Stimulated activated CD8-positive, alpha-beta memory T cell treated with anti-CD3 and anti-CD28 coated beads, Interleukin-2, amount 100 ng/mL, for 1 hour (primary cell): Measurements from ENCODE around the gene ANKRD6.
"Not testable (repeated sequence)": the region's sequence is repeated elsewhere in the genome, so short reads cannot be mapped to it uniquely, and the experiment has no call there.

ENCODE experiments used
- DNase-seq, 2 donors: peaks; one replicate each; pipeline ENCODE4 v3.0.0-alpha.2; 2020; ENCODE audit warnings: low read depth in 2 of 2

Gene ANKRD6

DNA sequence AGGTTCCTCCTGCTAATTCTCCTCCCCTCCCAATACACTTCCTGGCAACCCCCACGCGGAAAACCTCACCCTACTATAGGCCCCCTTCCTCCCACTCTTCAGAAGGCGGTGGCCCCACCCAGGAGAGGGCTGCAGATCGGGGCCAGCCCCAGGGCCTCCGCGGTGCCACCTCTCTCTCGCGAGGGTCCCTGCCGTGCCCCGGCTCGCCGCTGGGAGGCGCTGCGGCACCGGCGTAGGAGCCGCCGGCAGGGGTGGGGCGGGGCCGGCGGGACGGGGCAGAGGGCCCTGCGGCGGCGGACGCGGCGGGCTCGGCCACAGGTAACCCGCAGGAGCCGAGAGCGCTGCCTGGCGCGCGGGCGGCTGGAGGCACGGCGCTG, at the start of gene ANKRD6:
TSS of gene ANKRD6 (plus strand) at position 278 of the 377 bp plus-strand sequence. CDS start 133,825 bp downstream, outside the sequence.
- peak; percentile 68 to 70 for DNase-seq

DNA sequence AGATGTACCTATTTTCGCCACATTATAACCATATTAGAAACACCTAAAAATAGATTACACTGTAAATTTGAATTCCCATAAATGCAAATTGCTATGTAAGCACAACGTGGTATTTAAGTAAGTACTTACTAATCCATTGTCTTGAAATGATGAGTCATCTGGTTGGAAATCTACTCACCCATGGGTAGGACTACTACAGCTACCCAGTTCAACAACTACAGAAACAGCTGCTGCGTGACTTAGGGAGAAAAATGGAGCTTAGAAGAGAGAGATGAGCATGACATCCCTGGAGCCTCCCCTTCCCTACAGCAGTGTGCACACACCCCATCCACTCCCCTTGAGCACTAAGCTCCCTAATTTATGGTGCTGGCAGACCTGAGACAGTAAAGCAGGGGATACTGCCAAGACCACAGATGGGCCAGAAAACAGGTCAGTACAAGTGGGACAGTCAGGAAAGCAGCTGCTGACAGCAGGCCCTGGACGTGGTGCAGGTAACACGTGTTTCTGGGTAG, 47.7 kb upstream of the ANKRD6 start:
- no peak for DNase-seq

- no peak for DNase-seq
Observed at GRCh38 chr6:89385846-89386245, 47.1 kb upstream of the ANKRD6 start.

GRCh38 chr6:89386917-89387491, 45.9 kb upstream of the ANKRD6 start:
- no peak for DNase-seq

GRCh38 chr6:89387516-89388201, 45.3 kb upstream of the ANKRD6 start:
- no peak for DNase-seq

GRCh38 chr6:89388846-89389245, 44.1 kb upstream of the ANKRD6 start:
- DNase-seq, result no peak

DNA sequence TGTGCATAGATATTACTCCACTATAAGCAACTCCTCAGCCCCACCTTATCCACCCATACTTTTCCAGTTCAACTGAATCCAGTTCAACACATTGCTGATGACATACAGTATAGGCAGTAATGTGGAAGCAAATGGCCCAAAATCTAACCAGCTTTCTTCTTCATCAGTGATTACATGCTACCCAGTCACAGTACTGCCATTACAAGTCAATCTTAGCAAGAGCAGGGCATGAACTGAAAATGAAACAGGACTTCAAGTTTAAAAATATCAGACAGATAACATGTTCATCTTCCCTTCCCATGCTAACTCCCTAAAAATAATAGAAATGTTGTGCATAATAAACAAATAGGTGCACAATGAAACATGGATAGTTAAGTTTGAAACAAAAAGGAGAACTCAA, 40.1 kb upstream of the ANKRD6 start:
- no peak for DNase-seq

- DNase-seq, result no peak
Observed at GRCh38 chr6:89393659-89394058, 39.3 kb upstream of the ANKRD6 start.

DNA sequence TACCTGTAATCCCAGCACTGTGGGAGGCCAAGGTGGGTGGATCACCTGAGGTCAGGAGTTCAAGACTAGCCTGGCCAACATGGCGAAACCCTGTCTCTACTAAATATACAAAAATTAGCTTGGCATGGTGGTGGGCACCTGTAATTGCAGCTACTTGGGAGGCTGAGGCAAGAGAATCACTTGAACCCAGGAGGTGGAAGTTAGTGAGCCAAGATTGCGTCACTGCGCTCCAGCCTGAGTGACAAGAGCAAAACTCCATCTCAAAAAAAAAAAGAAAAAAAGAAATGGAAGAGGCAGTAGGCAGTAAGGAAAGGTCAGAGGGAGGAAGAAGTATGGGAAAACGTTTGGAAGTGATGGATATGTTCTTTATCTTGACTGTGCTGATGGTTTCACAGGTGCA, 35.1 kb upstream of the ANKRD6 start:
- not testable (repeated sequence) for DNase-seq

- no peak for DNase-seq
Observed at GRCh38 chr6:89398762-89399525, 34.0 kb upstream of the ANKRD6 start.

GRCh38 chr6:89400050-89400449, 32.9 kb upstream of the ANKRD6 start:
- no peak for DNase-seq

DNA sequence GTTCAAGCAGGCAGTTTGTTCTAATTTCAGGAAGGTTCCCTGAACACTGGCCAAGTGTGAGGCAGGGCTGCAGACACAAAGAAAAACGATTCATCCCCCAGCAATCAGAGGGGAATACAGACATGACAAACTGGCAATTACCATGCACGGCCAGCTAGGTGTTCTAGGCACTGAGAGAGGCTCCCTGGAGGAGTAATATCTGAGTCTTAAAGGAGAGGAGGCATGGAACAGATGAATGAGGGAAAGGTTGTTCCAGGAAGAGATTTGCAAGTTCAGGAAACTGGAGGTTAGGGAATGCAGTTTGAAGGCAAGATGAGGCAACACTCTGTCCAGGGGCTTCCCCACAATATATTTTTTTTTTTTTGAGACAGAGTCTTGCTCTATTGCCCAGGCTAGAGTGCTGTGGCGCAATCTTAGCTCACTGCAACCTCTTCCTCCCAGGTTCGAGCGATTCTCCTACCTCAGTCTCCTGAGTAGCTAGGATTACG, 32.0 kb upstream of the ANKRD6 start:
- no peak for DNase-seq

DNA sequence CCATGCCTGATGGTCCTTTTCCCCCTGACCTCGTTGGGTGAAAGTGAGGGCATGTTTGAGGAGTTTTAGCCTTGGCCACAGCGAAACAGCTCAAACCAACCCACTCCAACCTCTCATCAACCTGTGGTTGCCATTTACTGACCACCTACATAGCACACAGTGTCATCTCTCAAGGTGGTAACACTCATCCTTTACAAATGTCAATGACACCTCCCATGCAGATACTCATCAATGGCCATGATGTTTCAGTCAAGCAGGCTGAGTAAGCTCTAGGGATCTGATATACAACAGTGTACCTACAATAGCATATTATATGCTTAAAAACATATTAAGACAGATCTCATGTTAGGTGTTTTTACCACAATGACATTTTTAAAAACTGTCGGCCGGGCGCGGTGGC, 30.2 kb upstream of the ANKRD6 start:
- DNase-seq, result no peak

- no peak for DNase-seq
Observed at GRCh38 chr6:89404512-89404911, 28.4 kb upstream of the ANKRD6 start.

- DNase-seq, result no peak
Observed at GRCh38 chr6:89406141-89406540, 26.8 kb upstream of the ANKRD6 start.

GRCh38 chr6:89409461-89410035, 23.4 kb upstream of the ANKRD6 start:
- no peak for DNase-seq

DNA sequence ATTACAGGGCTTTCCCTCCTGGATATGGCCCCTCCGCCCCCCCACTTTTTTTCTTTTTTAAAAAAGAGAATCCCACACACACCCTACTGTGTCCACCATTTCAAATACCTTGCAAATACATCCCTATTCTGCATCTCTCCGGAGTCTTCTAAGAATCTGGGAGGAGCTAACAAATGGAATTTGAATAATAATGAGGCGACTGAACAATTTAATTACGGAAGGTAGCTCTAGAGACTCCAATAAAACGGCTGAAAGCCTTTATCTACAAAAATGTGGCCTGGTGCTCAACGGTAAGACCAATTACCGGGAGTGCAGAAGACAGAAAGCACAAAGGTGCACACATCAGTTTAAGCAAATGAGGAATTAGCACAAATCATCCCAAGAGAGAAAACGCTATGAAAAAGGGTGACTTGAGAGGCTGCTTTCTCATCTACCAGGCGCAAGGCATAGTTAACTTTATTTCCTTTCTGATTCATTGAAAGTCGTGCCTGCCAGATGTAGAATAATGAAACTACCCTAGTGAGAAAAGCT, 22.7 kb upstream of the ANKRD6 start:
- no peak for DNase-seq

DNA sequence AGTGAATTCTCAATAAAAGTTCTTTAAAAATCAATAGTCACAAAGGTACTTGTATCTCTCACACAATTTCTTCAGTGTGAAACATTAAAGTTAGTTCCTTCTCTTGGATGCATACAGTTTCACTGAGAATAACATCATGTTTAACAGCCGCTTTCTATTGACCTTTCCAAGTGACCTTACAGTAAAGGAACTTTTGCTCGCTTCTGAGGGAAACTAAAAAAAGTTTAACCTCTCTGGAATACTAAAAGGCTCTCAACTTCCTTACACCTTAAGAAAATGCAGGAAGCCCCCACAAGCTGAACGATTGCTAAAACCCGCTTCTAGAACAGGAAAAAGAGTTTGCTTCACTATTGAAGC, 22.2 kb upstream of the ANKRD6 start:
- no peak for DNase-seq

DNA sequence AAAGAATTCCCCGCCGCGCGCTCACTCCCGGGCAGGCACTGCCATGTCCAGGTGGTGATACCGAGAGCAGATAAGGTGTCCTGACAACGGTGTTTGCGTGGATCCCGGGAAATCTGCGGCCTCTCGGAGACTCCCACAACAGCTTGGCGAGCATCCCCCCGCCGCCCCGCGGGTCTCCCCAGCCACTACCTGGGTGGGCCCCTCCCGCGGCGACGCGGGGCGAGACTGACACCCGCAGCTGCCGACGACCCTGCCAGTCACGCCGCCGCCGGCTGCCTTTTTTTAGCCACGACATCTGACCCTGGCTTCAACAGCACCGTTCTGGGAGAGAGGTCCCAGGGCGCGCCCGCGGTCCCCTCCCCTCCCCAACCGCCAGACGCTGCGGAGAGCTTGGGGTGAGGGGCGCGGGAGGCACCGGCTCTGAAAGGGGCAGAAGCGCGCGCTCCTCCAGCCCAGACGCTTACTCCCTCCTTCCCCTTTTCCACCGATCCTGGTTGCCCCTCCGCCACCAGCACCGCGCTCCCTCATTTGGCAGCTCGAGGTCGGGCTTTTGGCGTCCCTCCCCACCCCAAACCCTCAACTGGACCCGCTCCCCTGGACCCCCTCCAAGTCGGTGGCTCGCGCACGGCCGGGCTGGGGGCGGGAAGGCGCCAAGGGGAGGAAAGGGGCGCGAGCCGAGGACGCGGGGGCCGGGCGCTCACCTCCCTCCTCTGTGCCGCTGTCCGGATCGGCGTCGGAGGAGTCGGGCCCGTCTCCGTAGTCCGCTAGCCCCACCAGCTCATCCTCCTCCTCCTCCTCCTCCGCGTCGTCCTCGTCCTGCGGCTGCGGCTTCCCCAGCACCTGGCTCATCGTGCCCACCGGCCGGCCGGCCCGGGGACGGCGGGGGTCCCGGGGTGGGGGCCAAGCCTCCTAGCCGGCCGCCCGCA, 21.5 kb upstream of the ANKRD6 start:
- peak in 1 of 2 donors; percentile 7 for DNase-seq

DNA sequence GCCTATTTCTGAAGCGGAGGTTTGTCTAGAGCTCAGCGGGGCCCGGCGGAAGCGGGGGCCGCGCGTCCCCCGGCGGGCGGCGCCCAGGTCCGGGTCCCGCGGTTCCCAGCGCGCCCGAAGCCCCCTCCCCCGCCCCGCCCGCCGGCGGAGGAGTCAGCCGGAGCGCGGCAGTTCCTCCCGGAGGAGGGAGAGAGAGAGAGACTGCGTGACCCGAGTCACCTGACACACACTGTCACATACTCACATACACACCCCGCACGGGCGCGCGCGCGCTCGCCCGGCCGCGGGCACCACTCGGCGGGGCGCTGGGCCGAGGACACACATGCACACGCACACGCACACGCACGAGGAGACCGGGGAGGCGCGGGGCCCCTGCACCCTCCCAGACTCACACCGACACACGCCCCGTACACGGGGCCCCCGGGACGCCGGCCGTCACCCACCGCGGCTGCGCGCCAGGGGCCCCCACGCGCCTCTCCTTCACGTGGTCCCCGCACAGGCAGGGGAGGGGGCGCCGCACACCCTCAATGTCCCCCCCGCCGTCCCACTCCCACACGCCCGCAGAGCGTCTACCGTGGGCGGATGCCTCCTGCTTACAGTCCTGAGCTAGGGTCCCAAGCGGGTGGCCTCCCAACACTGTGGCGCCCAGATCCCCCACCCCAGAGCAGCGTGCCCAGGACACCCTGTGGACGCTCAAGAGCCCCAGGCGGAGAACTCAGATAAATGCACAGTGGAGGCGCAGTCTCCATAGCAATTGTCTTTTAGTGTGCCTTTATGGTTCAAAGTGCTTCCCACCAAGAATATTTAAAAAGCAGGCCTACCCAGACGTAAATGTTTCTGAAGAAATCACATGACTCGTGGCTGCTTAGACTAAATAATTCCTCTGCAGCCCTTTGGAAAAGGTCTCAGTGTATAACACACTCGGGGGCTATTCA, 20.6 kb upstream of the ANKRD6 start, which contains the start of gene RRAGD:
TSS of gene RRAGD (minus strand) at position 203 of the 935 bp plus-strand sequence. CDS start 280 bp downstream, outside the sequence.
- peak in 1 of 2 donors; percentile 30 for DNase-seq
